Heart left ventricle (tissue), 16 donors: ENCODE measurements around the gene PCDHB10. TPM values are rescaled to one million over a fixed set of nuclear protein-coding genes. Genes with fewer than 3 reads are reported as not detected.
"Not testable (repeated sequence)": the region's sequence is repeated elsewhere in the genome, so short reads cannot be mapped to it uniquely, and the experiment has no call there.

Experiments used
- ATAC-seq, 4 donors: fragments of 200-7000 bp; cut with Tn5 transposase; one replicate each; pipeline ENCODE4 v1.9.1; 2020 to 2022; ENCODE audit warnings: moderate library complexity in 4 of 4, mild to moderate bottlenecking in 3 of 4, moderate number of reproducible peaks in 1 of 4
- DNase-seq, 5 donors: peaks; one replicate each; pipeline ENCODE4 v3.0.0-alpha.2; 2020
- H3K27ac ChIP-seq, 12 donors: fragments of 200-600 bp; sonication (generic) in 4 of 12; one replicate each; pipeline versions ENCODE4 v1.5.0 to v1.8.0; 2016 to 2022; ENCODE audit warnings: mild to moderate bottlenecking in 2 of 12
- H3K27me3 ChIP-seq, 9 donors: fragments of 200-600 bp; sonication (generic) in 2 of 9; one replicate each; pipeline versions ENCODE4 v1.5.1 to v1.8.0; 2016 to 2022; ENCODE audit warnings: mild to moderate bottlenecking in 3 of 9
- H3K36me3 ChIP-seq, 9 donors: fragments of 200-600 bp; sonication (generic) in 2 of 9; one replicate each; pipeline versions ENCODE4 v1.5.0 to v1.8.0; 2018 to 2022; ENCODE audit warnings: mild to moderate bottlenecking in 2 of 9
- H3K4me1 ChIP-seq, 12 donors: fragments of 200-600 bp; sonication (generic) in 4 of 12; one replicate each; pipeline versions ENCODE4 v1.5.0 to v1.8.0; 2016 to 2022; ENCODE audit warnings: mild to moderate bottlenecking in 3 of 12
- H3K4me3 ChIP-seq, 12 donors: fragments of 200-600 bp; sonication (generic) in 4 of 12; one replicate each; pipeline versions ENCODE4 v1.5.0 to v1.8.0; 2017 to 2022; ENCODE audit warnings: mild to moderate bottlenecking in 9 of 12, moderate library complexity in 4 of 12
- H3K9me3 ChIP-seq, 12 donors: fragments of 200-600 bp; sonication (generic) in 4 of 12; one replicate each; pipeline versions ENCODE4 v1.5.0 to v1.8.0; 2016 to 2022; ENCODE audit warnings: mild to moderate bottlenecking in 1 of 12
- POLR2A ChIP-seq, 2 donors: fragments of 450-650 bp; IDR thresholded peaks; one replicate each; pipeline ENCODE4 v1.6.1; 2017; ENCODE audit warnings: antibody characterized with exemption in 2 of 2, mild to moderate bottlenecking in 2 of 2, moderate library complexity in 2 of 2
- WGBS, 4 donors: extraction: QIAGEN DNeasy Blood & Tissue Kit in 2 of 4; methylation state at CpG; one replicate each; pipeline versions ENCODE4 v1.1.5 to v1.1.7; 2013 to 2018; 5-methylcytosine and 5-hydroxymethylcytosine counted together
- intact Hi-C, 10 donors: fragments of 100-400 bp; cut with DNase I; formaldehyde crosslinking; loops; one replicate each; pipeline versions ENCODE4 v1.11.1 to v1.14.2; 2022
- polyA plus RNA-seq, 2 donors: library from polyadenylated mRNA; stranded (reverse); fragments of 200-250 nt; gene quantifications; one replicate each; pipeline ENCODE4 v1.2.3, GENCODE V29; 2013
- total RNA-seq, 9 donors: library from RNA; depleted of rRNA in 2 of 9; stranded (reverse); fragments of >200 nt in 2 of 9; fragmentation: NEBNext Ultra II Directional in 3 of 9; extraction: Animal tissue kit (Norgen Biotek cat#: 25700) in 3 of 9; gene quantifications; one replicate each; pipeline versions ENCODE4 v1.1.0 to v1.2.4, GENCODE V29; 2016 to 2023
- TF ChIP-seq, protein P1 (sequence below), 12 donors: fragments of 200-600 bp; sonication (generic) in 4 of 12; IDR thresholded peaks; one replicate each; pipeline versions ENCODE4 v1.5.0 to v1.8.0; 2018 to 2022; ENCODE audit warnings: antibody characterized with exemption in 12 of 12, mild to moderate bottlenecking in 5 of 12
- donor health status: ischemic (EF 13 %, LVEDD 7.1; RV severe dilation, severe dysfunction).
- donor health status: healthy with polysubstance abuse.
- donor health status: DM: no; HTN: yes; CAD: no.
- donor health status: DM: no; HTN: no; CAD: no.
- donor health status: ischemic (EF 25% LVEDD 6.9; RV normal size, moderate dysfunction).
- donor health status: ischemic (EF 25% LVEDD 5.7; RV mildly dilated, moderate dysfunction).
- donor health status: healthy.
- donor health status: DM: yes; HTN: yes; CAD: no.
- donor health status: ischemic (EF 35%, LVEDD 5.7; RV mildly dilated, moderate dysfunction).
- donor health status: nonischemic (EF 11% LVEDD 7.7; RV severe dilation, severe dysfunction).
- donor health status: DM: yes; HTN: yes; CAD: no.
- donor health status: PGD.
- donor health status: ischemic (EF 29% LVEDD 5.4; RV normal size, mild dysfunction).
- donor health status: nonischemic (EF 23%, LVEDD 6.1; RV moderate dilation, normal function).

PCDHB10 gene
- total and polyA plus RNA-seq, 11 donors: 0.28 to 1.4 (median 0.81) TPM

DNA sequence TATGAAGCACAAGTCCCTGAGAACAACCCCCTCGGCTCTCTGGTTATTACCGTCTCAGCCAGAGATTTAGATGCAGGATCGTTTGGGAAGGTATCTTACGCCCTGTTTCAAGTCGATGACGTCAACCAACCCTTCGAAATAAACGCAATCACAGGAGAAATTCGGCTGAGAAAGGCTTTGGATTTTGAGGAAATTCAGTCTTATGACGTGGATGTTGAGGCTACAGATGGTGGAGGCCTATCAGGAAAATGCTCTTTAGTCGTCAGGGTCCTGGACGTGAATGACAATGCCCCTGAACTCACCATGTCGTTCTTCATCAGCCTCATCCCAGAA is 41.2 kb upstream of the PCDHB10 start:
- WGBS, 4 donors: 29 to 50% (median 38%) methylated on average over 13 of the region's 13 CpGs
- DNase-seq: no peak
- TF ChIP-seq POLR2A (IDR thresholded peaks at IDR 0.05): no peak
- TF ChIP-seq, protein P1, sequence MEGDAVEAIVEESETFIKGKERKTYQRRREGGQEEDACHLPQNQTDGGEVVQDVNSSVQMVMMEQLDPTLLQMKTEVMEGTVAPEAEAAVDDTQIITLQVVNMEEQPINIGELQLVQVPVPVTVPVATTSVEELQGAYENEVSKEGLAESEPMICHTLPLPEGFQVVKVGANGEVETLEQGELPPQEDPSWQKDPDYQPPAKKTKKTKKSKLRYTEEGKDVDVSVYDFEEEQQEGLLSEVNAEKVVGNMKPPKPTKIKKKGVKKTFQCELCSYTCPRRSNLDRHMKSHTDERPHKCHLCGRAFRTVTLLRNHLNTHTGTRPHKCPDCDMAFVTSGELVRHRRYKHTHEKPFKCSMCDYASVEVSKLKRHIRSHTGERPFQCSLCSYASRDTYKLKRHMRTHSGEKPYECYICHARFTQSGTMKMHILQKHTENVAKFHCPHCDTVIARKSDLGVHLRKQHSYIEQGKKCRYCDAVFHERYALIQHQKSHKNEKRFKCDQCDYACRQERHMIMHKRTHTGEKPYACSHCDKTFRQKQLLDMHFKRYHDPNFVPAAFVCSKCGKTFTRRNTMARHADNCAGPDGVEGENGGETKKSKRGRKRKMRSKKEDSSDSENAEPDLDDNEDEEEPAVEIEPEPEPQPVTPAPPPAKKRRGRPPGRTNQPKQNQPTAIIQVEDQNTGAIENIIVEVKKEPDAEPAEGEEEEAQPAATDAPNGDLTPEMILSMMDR (IDR thresholded peaks at IDR 0.05): no peak
- H3K27ac ChIP-seq: no peak overlapping the region
- H3K4me3 ChIP-seq: no peak overlapping the region
- ATAC-seq: no peak
- H3K4me1 ChIP-seq: no peaks in the 10 kb centered on the region
- no peaks in the 10 kb centered on the region for H3K36me3 ChIP-seq
- intact Hi-C loops: no loop called here
- H3K9me3 ChIP-seq: peaks cover 0 to 98% (median 43%) of the 10 kb centered on the region in 12 donors
- peaks cover 0 to 38% (median 4%) of the 10 kb centered on the region in 9 donors for H3K27me3 ChIP-seq

DNA sequence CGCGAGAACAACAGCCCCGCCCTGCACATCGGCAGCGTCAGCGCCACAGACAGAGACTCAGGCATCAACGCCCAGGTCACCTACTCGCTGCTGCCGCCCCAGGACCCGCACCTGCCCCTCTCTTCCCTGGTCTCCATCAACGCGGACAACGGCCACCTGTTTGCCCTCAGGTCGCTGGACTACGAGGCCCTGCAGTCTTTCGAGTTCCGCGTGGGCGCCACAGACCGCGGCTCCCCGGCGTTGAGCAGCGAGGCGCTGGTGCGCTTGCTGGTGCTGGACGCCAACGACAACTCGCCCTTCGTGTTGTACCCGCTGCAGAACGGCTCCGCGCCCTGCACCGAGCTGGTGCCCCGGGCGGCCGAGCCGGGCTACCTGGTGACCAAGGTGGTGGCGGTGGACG is 40.5 kb upstream of the PCDHB10 start:
- H3K4me1 ChIP-seq, H3K27ac ChIP-seq, H3K4me3 ChIP-seq, ATAC-seq, intact Hi-C loops, H3K36me3 ChIP-seq: not testable (repeated sequence)
- peak in 1 of 5 donors; percentile 54 for DNase-seq
- WGBS, 4 donors: 31 to 47% (median 32%) methylated on average over 20 to 40 of the region's 41 CpGs
- Histone ChIP-seq H3K9me3 (peaks cover 0 to 98% (median 49%) of the 10 kb centered on the region in 12 donors), H3K27me3 (peaks cover 0 to 44% (median 8%) of the 10 kb centered on the region in 9 donors)

GRCh38 chr5:141152096-141152495 is 40.1 kb upstream of the PCDHB10 start:
- H3K36me3 ChIP-seq, DNase-seq, ATAC-seq, intact Hi-C loops, H3K4me3 ChIP-seq, H3K4me1 ChIP-seq, H3K27ac ChIP-seq: not testable (repeated sequence)
- H3K9me3 ChIP-seq: peaks cover 0 to 98% (median 54%) of the 10 kb centered on the region in 12 donors
- H3K27me3 ChIP-seq: peaks cover 0 to 49% (median 9%) of the 10 kb centered on the region in 9 donors
- WGBS, 4 donors: 25 to 29% (median 26%) methylated on average over 18 to 36 of the region's 36 CpGs

- peaks cover 0 to 90% (median 39%) of the 10 kb centered on the region in 12 donors for H3K9me3 ChIP-seq
- intact Hi-C loops: no loop called here
- no peak for TF ChIP-seq POLR2A (IDR thresholded peaks at IDR 0.05)
- TF ChIP-seq, protein P1 (IDR thresholded peaks at IDR 0.05): peak in 2 of 12 donors; percentile 6
- 28 to 40% (median 34%) methylated on average over 21 of the region's 21 CpGs for WGBS, 4 donors
- H3K4me1 ChIP-seq: no peaks in the 10 kb centered on the region
- no peak overlapping the region for H3K27ac ChIP-seq
- no peak for ATAC-seq
- peaks cover 0 to 48% (median 10%) of the 10 kb centered on the region in 9 donors for H3K27me3 ChIP-seq
- H3K4me3 ChIP-seq: peak overlapping the region in 2 of 12 donors; percentile 7 to 16
- no peaks in the 10 kb centered on the region for H3K36me3 ChIP-seq
- DNase-seq: no peak
Measured at GRCh38 chr5:141155540-141156374, 36.4 kb upstream of the PCDHB10 start.

- DNase-seq: peak in 1 of 5 donors; percentile 28
- H3K4me1 ChIP-seq, intact Hi-C loops, ATAC-seq, H3K36me3 ChIP-seq, H3K4me3 ChIP-seq, H3K27ac ChIP-seq: not testable (repeated sequence)
- WGBS, 4 donors: 0 to 34% (median 30%) methylated on average over 1 to 38 of the region's 38 CpGs
- peaks cover 0 to 36% (median 10%) of the 10 kb centered on the region in 9 donors for H3K27me3 ChIP-seq
- peaks cover 0 to 93% (median 33%) of the 10 kb centered on the region in 12 donors for H3K9me3 ChIP-seq
Measured at GRCh38 chr5:141157356-141157755, 34.8 kb upstream of the PCDHB10 start.

DNA sequence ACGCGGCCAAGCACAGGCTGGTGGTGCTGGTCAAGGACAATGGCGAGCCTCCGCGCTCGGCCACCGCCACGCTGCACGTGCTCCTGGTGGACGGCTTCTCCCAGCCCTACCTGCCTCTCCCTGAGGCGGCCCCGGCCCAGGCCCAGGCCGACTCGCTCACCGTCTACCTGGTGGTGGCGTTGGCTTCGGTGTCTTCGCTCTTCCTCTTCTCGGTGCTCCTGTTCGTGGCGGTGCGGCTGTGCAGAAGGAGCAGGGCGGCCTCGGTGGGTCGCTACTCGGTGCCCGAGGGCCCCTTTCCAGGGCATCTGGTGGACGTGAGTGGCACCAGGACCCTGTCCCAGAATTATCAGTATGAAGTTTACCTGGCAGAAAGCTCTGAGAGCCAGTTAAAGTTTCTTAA is 34.3 kb upstream of the PCDHB10 start:
- H3K27ac ChIP-seq, H3K36me3 ChIP-seq, intact Hi-C loops, H3K4me1 ChIP-seq, ATAC-seq, H3K4me3 ChIP-seq: not testable (repeated sequence)
- peaks cover 0 to 93% (median 37%) of the 10 kb centered on the region in 12 donors for H3K9me3 ChIP-seq
- peak in 1 of 5 donors; percentile 30 for DNase-seq
- WGBS, 4 donors: 25 to 49% (median 35%) methylated on average over 5 to 22 of the region's 28 CpGs
- H3K27me3 ChIP-seq: peaks cover 0 to 30% (median 10%) of the 10 kb centered on the region in 9 donors
